HG03135 (cell line): ENCODE measurements around the gene LRRC73.

ENCODE experiments used
- ATAC-seq: cut with Tn5 transposase; IDR thresholded peaks from one replicate; pipeline ENCODE4 v1.9.1; 2021; ENCODE audit warnings: mild to moderate bottlenecking, moderate library complexity; ENCODE audit not compliant: unreplicated experiment

The LRRC73 gene

GRCh38 chr6:43493833-43494232 lies 16.3 kb downstream of the LRRC73 start:
- no peak for ATAC-seq

GRCh38 chr6:43493230-43493629 lies 16.9 kb downstream of the LRRC73 start:
- ATAC-seq, result no peak

DNA sequence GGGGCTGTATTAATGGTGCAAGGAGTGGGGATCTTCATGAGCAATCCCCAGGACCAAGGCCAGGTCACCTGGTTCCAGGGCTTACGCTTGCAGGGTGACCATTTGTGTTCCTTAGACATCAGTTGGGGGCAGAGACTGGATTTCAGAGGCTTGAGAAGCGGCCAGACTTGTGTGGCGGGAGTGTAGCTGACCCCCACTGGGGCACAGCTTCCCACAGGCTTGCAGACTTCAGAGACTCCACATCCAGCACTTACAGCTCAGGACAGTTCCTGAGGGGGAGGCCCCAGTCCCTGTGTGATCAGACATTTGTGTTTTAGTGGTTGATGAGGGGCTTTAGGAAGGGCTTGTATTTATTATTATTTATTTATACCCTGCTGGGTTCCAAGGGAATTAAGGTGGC lies 17.5 kb downstream of the LRRC73 start:
- ATAC-seq, result no peak

DNA sequence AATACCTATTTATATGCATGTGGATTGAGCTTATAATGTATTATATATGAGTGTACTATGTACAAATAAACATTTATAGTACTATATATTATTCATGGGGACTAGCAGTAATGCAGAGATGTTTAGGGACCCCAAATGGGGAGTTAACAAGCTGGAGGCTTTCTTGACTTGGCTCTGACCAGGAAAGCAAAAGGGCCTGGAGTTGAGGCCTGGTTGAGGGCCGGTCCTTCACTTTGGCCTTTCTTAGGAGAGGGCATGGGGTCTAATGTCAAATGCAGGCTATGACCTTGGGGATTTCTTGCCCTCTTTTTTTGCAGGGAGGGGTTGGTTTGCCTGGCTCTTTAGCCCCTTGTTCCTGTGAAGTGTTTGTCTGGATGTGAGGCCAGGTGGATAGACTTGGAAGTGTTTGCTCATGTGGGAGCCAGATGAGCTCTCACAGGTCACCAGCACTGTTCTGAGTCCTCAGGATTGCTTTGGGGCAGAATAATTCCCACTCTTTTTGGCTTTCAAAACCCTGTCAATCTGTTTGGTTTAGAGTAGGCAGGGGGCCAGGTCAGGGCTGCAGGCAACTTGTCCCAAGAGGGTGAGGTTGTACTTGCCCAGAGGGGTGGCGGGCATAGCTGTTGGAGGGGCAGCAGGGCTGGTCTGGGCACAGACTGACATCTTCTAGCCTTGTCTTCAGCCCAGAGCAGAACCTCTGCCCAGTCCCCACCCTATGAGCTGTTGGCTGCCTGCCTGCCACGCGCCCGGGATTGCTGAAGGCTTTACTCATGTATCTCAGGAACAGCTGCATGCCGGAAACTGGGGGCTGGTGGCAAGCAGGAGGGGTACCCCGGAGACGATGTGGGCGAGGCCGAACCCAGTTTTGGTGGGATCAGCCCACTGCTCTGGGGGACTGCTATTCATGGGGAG lies 18.1 kb downstream of the LRRC73 start:
- no peak for ATAC-seq

GRCh38 chr6:43490523-43490939 lies 19.6 kb downstream of the LRRC73 start:
- no peak for ATAC-seq

- ATAC-seq, result no peak
Observed at GRCh38 chr6:43489277-43490072, 20.7 kb downstream of the LRRC73 start.

GRCh38 chr6:43488667-43489276 lies 21.4 kb downstream of the LRRC73 start:
- no peak for ATAC-seq

- ATAC-seq, result no peak
Observed at GRCh38 chr6:43481591-43482236, 28.4 kb downstream of the LRRC73 start.

DNA sequence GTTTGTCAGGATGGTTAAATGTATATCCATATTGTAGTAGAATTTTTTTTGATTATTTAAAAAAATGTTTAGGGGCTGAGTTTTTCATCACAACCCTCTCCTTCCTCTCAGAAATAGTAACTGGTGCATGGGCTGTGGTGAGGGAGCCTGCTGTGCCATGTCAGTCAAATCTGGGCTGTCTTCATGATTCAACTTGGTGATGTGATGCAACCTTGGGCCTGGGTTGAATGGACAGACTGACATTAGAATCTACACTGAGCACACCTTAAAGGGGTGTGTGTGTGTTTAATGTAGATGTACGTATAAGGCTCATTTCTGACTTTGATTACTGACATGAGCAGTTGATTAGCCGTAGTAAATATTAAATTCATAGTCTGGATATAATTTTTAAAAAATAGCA lies 29.1 kb downstream of the LRRC73 start:
- no peak for ATAC-seq

- no peak for ATAC-seq
Observed at GRCh38 chr6:43478008-43478372, 32.2 kb downstream of the LRRC73 start.

DNA sequence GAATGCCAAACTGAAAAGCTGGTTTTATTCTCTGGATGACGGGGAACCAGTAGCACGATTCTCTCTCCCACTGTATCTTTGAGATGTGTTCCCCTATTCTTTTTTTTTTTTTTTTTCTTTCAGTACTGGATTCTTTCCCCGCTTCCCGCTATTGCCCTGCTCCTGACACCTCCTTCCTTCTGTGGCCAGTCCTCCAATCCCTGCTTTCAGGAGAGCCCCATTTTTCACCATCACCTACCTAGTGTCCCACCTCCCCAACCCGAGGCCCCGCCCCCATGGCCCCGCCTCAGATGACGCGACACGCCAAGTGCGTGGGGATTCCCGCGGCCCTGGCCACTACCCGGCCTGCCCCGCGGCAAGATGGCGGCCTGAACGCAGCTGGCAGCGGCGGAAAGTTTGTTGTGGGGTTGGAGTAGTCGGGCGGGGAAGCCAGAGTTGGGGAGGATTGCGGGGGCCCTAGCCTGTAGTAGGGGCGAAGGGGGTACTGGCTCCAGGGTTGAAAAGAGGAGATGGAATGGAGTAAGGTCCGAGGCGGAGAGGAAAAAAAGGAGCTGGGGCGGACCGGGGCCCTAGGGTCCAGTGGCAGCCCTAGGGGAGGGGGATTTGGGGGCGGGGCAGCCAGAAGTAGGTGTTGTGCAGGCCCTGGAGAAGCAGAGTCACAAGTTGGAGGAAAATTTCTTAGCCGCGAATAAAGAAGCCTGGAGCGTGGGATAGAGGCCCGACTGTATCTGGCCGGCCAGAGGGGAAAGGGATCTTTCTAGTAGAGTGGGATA lies 32.7 kb downstream of the LRRC73 start, which contains the start of gene TJAP1:
TJAP1 (plus strand) TSS at position 336 of the 773 bp plus-strand sequence. CDS start 21,432 bp downstream, outside the sequence.
- ATAC-seq, result peak; percentile 98

- ATAC-seq, result no peak
Observed at GRCh38 chr6:43476746-43477145, 33.4 kb downstream of the LRRC73 start.

DNA sequence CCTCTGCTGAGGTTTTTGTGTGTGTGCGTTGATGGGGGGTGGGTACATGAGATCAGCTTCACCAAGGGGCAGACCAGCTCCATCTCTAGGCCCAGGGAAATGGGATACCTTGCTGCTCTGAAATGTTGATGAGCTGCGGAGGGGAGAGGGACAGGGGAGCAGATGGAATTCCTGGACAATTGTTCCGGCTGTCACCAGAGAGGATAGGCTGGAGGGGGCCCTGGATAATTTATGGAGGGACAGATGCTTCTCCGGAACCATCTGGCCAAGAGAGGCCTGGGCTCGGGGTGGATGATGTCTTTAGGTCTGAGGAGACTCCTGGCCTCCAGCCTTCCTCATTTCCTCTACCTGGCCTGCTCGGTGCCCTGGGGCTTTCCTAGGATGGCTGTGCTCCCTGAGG lies 34.6 kb downstream of the LRRC73 start:
- no peak for ATAC-seq

DNA sequence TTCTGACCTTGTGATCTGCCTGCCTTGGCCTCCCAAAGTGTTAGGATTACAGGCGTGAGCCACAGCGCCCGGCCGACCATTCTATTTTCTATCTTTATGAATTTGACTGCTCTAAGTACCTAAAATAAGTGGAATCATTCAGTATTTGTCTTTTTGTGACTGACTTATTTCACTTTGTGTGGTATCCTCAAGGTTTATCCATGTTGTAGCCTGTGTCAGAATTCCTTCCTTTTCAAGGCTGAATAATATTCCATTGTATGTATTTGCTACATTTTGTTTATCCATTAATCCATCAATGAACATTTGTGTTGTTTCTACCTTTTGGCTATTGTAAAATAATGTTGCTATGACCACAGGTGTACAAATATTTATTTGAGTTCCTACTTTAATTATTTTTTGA lies 37.6 kb downstream of the LRRC73 start:
- ATAC-seq, result no peak

- ATAC-seq, result no peak
Observed at GRCh38 chr6:43471399-43471798, 38.7 kb downstream of the LRRC73 start.

DNA sequence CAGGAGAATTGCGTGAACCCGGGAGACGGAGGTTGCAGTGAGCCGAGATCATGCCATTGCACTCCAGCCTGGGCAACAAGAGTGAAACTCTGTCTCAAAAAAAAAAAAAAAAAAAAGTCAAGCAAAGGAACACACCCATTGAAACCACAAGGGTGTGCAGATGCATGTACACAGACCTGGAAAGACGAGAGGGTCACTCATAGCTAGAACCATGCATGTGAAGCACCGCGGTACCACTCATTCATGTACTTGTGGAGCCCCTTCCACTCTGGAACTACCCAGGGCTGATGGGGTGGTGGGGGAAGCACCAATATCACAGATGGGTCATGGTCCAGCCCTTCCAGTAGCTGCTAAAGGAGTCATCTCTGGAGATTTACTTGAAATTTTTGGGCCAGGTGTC lies 40.2 kb downstream of the LRRC73 start:
- no peak for ATAC-seq

DNA sequence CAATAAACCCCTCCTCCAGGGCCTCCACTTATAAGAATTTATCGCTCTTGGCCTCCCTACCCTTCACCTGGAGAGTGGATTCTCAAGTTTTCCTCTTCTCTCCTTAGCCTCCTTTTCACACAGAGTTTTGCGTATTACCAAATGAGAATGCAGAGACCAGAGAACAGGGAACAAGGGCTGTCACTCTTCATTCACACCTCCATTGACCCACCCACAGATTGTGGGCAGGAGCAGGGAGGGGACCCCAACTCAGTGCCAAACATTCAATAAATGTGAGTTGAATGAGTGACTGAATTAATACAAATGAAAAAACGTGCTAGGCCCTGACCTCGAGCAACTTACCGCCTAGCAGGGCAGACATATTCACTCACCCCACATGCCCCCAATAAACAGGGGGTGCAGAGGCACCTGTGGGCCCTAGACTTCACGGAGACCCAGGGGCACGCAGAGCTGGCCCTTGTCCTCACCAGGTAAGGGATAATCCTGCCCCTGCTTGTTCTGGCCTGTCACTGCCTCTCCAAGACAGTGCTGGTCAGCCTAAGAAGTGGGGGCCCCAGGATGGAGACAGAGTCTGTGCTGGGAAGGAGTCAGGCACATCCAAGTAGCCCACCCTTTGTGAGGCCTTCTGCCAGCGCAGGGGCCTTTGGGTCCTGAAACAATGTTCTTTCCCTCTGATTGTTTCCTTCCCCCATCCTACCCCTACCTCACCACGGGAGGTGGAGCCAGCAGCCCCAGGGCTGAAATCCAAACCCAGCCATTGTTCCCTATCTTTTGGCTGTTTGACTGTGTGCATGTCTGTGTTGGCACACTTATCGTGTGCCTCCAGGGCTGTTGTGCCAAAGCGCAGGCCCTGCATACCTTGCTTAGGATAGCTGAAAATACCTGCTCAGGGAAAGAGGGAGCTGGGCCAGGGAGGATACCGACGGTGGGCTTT lies 41.1 kb downstream of the LRRC73 start:
- ATAC-seq, result no peak

- no peak for ATAC-seq
Observed at GRCh38 chr6:43468240-43468639, 41.9 kb downstream of the LRRC73 start.

DNA sequence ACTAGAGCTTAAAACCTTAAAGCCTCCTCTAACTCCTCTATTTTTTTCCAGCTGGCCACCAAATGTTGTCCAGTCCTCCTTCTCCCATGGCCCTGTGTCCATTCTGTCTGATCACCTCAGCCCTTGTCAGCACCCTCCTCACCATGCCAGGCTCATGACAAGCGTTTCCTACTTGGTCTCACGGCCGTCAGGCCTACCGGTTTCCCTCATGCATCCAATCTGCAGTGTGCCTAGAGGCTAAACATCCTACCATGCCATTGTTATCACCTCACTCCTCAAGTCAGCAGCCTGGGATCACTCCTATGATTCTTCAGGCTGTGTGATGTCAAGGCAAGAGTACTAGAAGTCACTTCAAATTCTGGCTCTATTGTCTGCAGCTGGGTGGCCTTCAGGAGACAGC lies 42.4 kb downstream of the LRRC73 start:
- no peak for ATAC-seq
